ENCODE measurements around the gene KLHL29.

GRCh38 chr2:23561544-23561943 lies 176.6 kb downstream of the KLHL29 start:
- TF ChIP-seq CTCF (IDR thresholded peaks at IDR 0.05): no peak
- TF ChIP-seq POLR2A (IDR thresholded peaks at IDR 0.05): no peak
